HG03045 (cell line): ENCODE results near the gene MRPL41.
"Not testable (repeated sequence)": the region's sequence is repeated elsewhere in the genome, so short reads cannot be mapped to it uniquely, and the experiment has no call there.

ENCODE experiments used
- ATAC-seq: cut with Tn5 transposase; IDR thresholded peaks from one replicate; pipeline ENCODE4 v1.9.1; 2021; ENCODE audit warnings: mild to moderate bottlenecking, moderate library complexity; ENCODE audit not compliant: unreplicated experiment

MRPL41 gene

DNA sequence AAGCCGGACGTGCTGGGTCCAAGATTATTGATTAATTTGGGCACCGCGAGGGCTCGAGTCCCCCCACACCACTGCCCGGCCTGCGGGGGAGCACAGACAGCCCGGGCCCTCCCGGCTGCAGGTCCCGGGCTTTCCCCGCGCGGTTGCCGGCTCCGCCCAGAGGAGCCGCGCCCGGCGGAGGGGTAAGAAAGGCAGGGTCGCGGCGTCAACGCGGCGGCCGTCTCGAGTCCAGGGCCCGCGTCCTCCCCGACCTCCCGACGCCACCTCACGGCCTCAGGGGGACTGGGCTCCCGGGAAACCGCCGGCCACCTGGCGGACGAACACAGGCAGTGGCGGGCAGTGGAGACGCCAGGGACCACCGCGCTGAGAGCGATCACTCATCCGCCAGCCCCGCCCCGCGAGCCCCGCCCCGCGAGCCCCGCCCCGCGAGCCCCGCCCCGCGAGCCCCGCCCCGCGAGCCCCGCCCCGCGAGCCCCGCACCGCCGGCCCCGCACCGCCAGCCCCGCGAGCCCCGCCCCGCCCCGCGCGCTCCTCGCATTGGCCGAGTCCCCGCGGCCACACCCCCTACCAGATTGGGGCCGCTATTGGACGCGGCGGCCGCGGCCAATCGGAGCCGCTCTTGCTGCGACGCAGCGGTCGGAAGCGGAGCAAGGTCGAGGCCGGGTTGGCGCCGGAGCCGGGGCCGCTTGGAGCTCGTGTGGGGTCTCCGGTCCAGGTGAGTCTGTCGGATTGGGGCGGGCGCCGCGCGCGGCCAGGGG, at the start of gene MRPL41:
Gene MRPL41, plus strand, starts transcription at position 616 of the 758 bp plus-strand sequence. CDS start 203 bp downstream, outside the sequence.
- ATAC-seq: peak; percentile 88

DNA sequence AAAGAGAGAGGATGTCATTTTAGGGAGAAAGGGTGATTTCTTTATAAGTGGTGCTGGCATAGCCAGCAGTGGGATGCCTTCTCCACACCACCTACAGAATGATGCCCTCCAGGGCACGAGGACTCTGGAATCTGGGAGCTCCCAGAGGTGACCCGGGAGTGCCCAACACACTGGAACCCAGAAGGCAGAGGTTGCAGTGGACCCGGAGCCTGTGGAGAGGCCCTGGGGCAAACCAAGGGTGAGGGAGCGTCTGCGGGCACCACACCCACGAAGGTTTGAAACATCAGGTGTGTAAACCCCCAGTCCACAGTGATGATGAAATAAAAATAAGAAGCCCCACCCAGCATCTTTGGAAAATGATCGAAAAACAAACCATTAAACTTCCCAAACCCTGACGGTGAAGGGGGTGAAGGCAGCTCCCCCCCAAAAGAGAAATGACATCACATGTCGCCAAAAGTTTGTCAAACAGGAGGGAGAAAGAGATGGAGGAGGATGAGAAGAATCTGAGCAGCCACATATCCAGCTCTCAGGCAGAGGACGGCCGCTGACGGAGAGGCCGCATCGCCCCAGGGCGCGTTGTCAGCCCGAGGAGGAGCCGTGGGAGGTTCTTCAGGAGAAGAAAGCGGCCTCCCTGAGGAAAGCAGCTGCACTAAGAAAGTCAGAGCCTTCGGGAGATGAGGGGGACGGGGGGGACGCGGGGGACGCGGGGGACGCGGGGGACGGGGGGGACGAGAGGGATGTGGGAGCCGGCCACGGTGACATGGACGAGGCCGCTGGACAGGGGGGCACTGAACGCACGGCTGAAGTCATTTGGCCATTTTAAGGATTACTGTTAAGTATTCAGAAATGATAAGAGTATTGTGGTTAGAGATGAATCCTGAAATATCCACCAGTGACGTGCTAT, 49.4 kb upstream of the MRPL41 start:
- ATAC-seq: no peak

DNA sequence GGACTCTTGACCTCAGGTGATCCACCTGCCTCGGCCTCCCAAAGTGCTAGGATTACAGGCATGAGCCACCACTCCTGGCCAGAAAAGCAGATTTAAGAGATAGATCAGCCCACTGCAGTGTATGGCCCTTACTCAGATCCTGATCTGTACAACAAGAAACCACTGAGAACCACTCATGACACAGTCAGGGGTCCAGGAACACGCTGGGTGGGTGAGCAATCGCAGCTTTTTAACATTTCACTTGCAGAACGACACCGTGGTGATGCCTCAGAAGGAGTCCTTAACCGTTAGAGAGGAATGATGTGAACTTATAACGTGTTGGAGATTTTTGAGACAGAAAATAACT, 47.3 kb upstream of the MRPL41 start:
- ATAC-seq: no peak

DNA sequence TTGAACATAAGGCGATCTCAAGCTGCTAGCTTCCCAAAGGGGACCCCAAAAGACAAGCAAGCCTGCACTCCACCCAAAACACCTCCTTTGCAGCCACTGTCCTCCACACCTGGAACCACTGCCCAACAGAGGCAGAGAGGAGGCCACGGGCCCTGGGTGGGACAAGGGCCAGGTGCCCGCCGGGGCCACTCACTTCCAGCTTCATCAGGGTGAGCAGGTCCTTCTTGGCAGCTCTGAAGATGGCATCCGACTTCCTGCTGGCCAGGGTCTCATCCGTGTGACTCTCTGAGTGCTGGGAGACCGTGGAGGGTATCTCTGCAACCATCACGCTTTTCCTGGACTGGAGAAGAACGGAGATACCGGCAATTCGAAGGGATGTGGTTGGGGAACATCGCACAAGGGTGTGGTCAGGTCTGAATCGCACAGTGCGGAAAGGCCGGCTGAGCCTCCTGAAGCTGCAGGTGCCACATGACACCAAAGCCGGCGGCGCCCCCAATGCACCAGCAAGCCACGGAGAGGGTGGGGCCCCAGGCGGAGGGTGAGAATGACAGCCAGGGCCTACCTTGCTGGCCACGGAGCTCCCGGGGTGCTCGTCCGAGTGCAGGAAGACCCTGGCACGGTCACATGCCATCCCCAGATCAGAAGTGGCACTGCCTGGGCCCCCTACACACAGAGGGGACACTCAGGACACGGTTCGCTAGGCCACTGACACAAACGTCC, 46.1 kb upstream of the MRPL41 start:
- ATAC-seq: no peak

DNA sequence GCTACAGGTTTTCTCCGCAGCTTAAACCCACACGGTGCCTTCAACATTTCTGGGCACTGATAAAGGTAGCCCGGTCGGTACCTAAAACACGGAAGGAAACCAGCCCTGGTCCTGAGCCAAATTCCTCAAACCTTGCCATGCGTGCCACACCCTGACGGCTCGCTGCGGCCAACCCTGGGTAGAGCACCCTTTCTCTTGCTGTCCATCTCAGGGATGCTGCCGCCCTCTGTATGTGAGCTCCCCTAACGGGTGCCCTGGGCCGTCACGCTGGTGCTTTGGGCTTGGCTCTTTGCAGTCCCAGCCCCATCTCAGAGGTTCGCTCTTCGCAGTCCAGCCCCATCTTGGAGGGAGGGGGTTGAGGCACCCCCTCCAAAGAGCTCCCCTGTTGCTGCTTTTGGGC, 45.4 kb upstream of the MRPL41 start:
- no peak for ATAC-seq

DNA sequence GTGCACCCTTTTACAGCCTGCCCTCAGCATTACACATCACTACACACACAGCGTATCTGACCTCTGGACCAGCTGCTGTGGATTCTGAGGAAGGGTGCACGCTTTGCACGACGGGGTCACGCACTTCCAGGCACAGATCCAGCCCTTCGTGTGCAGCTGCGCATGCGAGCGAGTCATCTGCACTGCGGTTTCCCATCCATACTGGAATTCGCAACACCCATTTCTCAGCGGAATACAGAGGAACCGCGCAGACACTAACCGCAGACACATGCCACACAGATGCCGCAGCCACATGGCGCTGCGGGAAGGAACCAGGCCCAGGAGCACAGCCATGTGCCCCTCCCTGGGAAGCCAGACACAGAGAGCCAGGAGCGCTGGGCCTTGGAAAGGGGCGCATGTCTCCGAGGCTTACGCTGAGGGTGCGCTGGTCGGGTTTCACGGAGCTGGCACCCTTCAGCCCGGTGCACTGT, 44.9 kb upstream of the MRPL41 start:
- no peak for ATAC-seq

DNA sequence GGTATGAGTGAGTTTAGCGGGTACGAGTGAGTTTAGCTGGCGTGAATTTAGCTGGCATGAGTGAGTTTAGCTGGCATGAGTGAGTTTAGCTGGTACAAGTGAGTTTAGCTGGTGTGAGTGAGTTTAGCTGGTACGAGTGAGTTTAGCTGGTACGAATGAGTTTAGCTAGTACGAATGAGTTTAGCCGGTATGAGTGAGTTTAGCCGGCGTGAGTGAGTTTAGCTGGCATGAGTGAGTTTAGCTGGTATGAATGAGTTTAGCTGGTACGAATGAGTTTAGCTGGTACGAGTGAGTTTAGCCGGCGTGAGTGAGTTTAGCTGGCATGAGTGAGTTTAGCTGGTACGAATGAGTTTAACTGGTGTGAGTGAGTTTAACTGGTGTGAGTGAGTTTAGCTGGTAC, 42.5 kb upstream of the MRPL41 start:
- no peak for ATAC-seq

DNA sequence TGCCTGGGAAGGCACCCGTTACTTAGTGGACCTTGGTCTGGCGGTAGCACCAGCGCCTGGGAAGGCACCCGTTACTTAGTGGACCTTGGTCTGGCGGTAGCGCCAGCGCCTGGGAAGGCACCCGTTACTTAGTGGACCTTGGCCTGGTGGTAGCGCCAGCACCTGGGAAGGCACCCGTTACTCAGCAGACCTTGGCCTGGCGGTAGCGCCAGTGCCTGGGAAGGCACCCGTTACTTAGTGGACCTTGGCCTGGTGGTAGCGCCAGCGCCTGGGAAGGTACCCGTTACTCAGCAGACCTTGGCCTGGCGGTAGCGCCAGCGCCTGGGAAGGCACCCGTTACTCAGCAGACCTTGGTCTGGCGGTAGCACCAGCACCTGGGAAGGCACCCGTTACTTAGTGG, 40.6 kb upstream of the MRPL41 start:
- not testable (repeated sequence) for ATAC-seq

DNA sequence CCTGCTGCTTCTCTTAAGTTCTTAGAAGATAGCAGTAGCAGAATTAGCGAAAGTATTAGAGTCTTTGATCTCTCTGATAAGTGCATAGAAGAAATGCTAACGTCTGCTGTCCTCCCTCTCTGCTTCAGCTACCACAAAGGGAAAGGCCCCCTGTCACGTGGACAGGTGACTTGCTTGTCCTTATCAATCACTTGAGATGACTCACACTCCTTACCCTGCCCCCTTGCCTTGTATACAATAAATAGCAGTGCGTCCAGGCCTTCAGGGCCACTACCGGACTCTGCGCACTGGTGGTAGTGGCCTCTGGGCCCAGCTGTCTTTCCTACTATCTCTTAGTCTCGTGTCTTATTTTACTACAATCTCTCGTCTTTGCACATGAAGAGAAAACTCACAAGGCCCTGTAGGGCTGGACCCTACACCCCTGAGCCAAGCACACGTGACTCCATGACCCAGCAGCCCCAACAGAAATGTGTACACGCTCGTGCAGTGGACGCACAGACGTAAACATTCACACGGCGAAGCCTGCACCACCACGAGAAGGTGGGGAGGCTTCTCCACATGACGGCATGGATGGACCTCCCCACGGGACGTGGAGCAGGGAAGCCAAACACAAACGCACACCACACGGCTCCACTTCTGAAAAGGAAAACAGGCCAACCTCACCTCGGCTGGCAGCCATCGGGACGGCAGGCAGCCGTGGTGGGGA, 39.8 kb upstream of the MRPL41 start:
- ATAC-seq: no peak

DNA sequence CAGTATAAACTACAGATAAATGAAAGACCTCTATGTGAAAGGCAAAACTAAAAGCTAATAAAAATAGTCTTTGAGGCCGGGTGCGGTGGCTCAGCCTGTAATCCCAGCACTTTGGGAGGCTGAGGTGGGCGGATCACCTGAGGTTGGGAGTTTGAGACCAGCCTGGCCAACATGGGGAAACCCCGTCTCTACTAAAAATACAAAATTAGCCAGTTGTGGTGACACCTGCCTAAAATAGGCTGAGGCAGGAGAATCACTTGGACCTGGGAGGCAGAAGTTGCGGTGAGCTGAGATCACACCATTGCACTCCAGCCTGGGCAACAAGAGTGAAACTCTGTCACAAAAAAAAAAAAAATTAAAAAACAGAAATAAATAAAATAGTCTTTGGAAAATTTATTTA, 38.5 kb upstream of the MRPL41 start:
- ATAC-seq: not testable (repeated sequence)

DNA sequence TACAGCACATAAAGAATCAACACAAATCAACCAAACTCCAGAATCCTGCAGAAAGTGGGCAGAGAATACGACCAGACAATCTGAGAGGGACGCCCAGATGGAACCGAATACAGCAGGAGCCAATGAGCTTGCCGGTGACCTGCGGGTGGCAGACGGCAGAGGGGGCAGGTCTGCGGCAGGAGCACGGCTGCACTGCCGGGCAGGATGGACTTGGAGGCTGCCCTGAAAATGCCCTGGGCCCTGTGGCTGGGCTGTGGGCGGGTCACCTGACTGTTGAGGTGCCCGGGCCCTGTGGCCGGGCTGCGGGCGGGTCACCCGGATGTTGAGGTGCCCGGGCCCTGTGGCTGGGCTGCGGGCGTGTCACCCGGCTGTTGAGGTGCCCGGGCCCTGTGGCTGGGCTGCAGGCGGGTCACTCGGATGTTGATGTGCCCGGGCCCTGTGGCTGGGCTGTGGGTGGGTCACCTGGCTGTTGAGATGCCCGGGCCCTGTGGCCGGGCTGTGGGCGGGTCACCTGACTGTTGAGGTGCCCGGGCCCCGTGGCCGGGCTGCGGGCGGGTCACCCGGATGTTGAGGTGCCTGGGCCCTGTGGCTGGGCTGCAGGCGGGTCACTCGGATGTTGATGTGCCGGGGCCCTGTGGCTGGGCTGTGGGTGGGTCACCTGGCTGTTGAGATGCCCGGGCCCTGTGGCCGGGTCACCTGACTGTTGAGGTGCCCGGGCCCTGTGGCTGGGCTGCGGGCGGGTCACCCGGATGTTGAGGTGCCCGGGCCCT, 37.7 kb upstream of the MRPL41 start:
- not testable (repeated sequence) for ATAC-seq

DNA sequence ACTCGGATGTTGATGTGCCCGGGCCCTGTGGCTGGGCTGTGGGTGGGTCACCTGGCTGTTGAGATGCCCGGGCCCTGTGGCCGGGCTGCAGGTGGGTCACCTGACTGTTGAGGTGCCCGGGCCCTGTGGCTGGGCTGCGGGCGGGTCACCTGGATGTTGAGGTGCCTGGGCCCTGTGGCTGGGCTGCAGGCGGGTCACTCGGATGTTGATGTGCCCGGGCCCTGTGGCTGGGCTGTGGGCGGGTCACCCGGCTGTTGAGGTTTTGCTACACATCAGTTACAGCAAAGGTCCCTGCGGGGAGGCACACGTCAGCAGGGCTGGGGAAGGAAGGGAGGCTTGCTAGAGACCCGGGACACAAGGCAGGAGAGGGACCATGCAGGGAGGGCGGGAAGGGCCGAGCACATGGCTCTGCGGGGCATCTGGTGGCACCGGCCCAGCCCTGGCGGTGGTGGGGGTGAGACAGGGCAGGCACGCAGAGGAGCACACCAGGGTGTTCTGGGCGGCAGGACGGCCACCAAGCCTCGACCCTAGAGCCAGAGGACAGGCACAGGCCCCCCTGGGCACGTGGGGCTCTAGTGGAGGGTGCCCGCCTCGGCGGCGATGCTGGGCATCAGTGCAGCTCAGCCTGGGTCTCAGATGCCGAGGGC, 36.9 kb upstream of the MRPL41 start:
- ATAC-seq: no peak

DNA sequence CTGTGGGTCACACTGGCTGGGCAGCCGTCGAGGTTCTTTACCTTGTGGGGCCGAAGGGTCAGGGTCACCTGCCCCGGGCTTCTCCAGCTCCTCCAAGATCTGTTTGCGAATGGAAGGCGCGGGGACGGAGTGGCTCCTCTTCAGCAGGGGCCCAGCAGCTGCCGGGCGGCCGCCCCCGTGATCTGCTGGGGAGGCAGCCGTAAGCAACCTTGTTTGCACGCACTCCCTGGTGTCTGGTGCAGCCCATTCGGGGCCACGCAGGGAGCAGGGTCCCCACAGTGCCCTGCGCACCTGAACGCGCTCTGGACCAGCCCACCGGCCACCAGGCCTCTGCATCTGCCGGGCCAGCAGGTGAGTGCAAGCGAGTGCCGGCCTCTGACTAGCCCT, 36.3 kb upstream of the MRPL41 start:
- ATAC-seq: no peak

DNA sequence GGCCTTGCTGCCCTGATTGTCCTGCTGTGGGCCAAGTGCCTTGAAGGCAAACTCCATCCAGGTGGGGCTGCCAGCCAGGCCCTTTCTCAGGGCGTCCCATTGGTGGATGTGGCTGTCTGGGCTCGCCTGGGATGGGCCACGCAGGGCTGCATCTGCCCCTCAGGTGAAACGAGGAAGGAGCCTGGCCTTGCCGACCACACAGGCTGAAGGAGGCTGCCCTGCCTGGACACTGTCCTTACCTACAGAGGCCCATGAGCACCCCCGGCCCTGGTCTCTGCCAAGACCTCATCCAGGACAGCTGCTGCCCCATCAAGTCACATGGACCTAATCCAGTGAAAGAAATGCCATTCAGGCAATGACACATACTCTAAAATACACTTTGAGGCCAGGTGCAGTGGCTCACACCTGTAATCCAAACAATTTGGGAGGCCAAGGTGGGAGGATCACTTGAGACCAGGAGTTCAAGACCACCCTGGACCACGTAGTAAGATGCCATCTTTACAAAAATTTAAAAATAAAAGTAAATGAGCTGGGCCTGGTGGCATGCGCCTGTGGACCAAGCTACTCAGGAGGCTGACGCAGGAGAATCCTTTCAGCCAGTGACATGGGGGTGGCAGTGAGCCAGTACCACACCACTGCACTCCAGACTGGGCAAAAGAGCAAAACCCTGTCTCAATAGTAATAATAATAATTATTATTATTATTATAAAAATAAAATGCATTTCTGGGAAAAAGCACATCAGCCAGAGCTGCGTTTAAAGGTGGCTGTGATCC, 35.3 kb upstream of the MRPL41 start:
- ATAC-seq: no peak

DNA sequence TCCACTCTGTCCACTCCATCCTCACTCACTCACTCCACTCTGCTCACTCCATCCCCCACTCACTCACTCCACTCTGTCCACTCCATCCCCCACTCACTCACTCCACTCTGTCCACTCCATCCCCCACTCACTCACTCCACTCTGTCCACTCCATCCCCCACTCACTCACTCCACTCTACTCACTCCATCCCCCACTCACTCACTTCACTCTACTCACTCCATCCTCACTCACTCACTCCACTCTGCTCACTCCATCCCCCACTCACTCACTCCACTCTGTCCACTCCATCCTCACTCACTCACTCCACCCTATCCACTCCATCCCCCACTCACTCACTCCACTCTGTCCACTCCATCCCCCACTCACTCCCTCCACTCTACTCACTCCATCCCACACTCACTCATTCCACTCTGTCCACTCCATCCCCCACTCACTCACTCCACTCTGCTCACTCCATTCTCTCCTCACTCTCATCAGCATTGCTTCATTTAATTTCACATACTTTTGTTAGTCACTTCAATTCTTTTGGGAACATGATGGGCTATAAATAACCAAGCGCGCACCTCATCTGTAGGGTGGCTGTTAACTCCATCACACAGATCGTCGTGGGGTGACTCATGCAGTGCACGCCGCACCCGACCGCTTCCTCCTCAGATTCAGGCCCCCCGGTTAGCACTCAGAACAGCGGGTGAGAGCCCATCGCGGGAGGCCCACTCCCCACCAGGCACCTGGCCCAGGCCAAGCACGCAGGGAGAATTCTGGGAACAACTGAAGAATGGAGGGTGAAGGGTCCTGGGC, 32.8 kb upstream of the MRPL41 start:
- not testable (repeated sequence) for ATAC-seq

DNA sequence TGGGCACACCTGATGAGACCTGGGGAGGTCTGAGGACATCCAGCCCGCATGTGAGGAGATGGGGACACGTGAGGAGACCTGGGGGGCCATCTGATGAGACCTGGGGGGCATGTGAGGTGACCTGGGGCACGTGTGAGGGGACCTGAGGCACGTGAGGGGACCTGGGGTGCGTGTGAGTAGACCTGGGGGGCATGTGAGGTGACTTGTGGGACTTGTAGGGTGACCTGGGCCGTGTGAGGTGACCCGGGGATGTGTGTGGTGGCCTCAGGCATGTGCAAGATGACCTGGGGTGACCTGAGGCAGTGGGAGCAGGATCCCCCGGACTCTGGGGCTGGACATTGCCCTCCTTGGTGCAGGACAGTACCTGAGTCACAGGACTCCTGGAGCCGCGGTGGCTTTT, 32.1 kb upstream of the MRPL41 start:
- no peak for ATAC-seq

DNA sequence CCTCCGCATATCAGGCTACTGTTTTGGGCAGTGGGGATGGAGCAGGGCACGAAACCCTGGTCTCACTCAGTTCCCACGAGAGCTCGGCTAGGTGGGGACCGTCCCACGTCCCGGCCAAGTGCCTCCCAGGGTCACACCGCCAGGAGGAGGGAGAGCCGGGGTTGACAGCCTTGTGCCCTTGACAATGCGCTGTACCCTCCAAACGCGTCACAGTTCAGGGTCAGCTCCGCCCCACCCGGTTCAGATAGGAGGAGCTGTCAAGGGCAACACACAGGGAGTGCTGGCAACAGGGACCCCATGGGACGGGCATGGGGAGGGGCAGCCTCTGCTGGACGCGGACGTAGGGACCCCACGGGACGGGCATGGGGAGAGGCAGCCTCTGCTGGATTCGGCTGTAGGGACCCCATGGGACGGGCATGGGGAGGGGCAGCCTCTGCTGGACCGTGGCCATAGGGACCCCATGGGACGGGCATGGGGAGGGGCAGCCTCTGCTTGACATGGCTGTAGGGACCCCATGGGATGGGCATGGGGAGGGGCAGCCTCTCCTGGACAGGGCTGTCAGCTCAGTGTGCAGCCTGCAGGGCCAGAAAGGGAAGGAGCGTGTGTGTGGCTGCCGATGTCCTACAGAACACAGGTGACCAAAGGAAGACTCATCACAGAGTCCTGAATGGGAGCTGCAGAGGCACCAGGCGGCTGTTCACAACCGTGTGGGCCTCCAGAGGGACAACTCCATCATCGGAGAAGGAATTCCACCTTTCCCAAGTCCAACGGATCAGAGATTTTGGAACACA, 30.9 kb upstream of the MRPL41 start:
- ATAC-seq: no peak
